HepG2 (cell line): ENCODE measurements around the gene KIF26B. TPM values are rescaled to one million over a fixed set of nuclear protein-coding genes. Genes with fewer than 3 reads are reported as not detected.

ENCODE experiments used
- ATAC-seq: fragments of 200-7000 bp; cut with Tn5 transposase; 3 replicates; pipeline ENCODE4 v1.9.1; 2020; ENCODE audit warnings: mild to moderate bottlenecking, moderate library complexity
- BruUV-seq: library from RNA; stranded (reverse); fragments of 400-500 nt; replicated peaks from 2 replicates; lab custom pipeline; 2021; lab: Mats Ljungman, UMichigan
- CTCF ChIA-PET: fragments of 300-600 bp; formaldehyde crosslinking; extraction: SDS; loops from one replicate; lab custom pipeline; 2021; ENCODE audit warnings: low total read pairs, inconsistent platforms, low intra/inter-chr PET ratio; lab: Yijun Ruan, JAX
- POLR2A ChIA-PET: fragments of 350-600 bp; sonication (Branson Sonifier 250); formaldehyde crosslinking; loops from one replicate; lab custom pipeline; 2020; ENCODE audit warnings: antibody characterized with exemption, inconsistent platforms; lab: Yijun Ruan, JAX
- DNase-seq: peaks from one replicate; pipeline ENCODE4 v3.0.0-alpha.2; 2015; ENCODE audit warnings: low spot score
- FAIRE-seq: peaks from 3 replicates; lab custom pipeline; 2011; peaks lifted over from hg19 to GRCh38; lab: Jason Lieb, UNC
- H2AFZ ChIP-seq: one replicate; pipeline ENCODE4 v1.6.1; 2011; ENCODE audit warnings: low read length, inconsistent platforms
- H3K27ac ChIP-seq: fragments of 300-600 bp; 3 replicates; pipeline ENCODE4 v1.8.0; 2011; ENCODE audit warnings: mixed run types, mild to moderate bottlenecking, mixed read lengths, low read length, inconsistent platforms; ENCODE audit not compliant: insufficient read depth; ENCODE audit errors: extremely low read length
- H3K27me3 ChIP-seq, 2 experiments: fragments of 200-600 bp in 1 of 2; 2 replicates in 1 of 2; 3 replicates in 1 of 2; pipeline versions ENCODE4 v1.6.0 to v1.8.0; 2011; ENCODE audit warnings: low read length in 2 of 2, mild to moderate bottlenecking in 2 of 2, moderate library complexity in 2 of 2, inconsistent platforms in 1 of 2; ENCODE audit not compliant: insufficient read depth in 2 of 2, control insufficient read depth in 1 of 2
- H3K36me3 ChIP-seq, 2 experiments: fragments of 200-600 bp in 1 of 2; replicated peaks in 1 of 2; 2 replicates in 1 of 2; 3 replicates in 1 of 2; pipeline versions ENCODE4 v1.5.1 to v1.8.0; 2011; ENCODE audit warnings: low read length in 2 of 2, inconsistent platforms in 1 of 2; ENCODE audit not compliant: insufficient read depth in 2 of 2, control insufficient read depth in 1 of 2
- H3K4me1 ChIP-seq: 2 replicates; pipeline ENCODE4 v1.5.1; 2012; ENCODE audit warnings: low read length, inconsistent platforms; ENCODE audit not compliant: insufficient read depth
- H3K4me2 ChIP-seq: 2 replicates; pipeline ENCODE4 v1.6.0; 2011; ENCODE audit warnings: low read depth, low read length, inconsistent platforms
- H3K4me3 ChIP-seq, 3 experiments: fragments of 200-600 bp in 1 of 3; sonication (generic), shearing (Covaris generic) in 1 of 3; replicated peaks in 1 of 3; 2 replicates each; pipeline ENCODE4 v1.5.1; 2011 to 2016; ENCODE audit warnings: low read length in 3 of 3, inconsistent platforms in 2 of 3, low read depth in 2 of 3, mild to moderate bottlenecking in 2 of 3, control low read depth in 1 of 3, mixed read lengths in 1 of 3; ENCODE audit not compliant: insufficient read depth in 1 of 3
- H3K79me2 ChIP-seq: one replicate; pipeline ENCODE4 v1.6.1; 2011; ENCODE audit warnings: low read length, inconsistent platforms; ENCODE audit not compliant: insufficient read depth
- H3K9ac ChIP-seq: 2 replicates; pipeline ENCODE4 v1.6.0; 2011; ENCODE audit warnings: mild to moderate bottlenecking, low read depth, low read length, inconsistent platforms; ENCODE audit not compliant: insufficient read depth
- H3K9me3 ChIP-seq: 2 replicates; pipeline ENCODE4 v1.5.1; 2012; ENCODE audit warnings: mild to moderate bottlenecking, low read length
- H4K20me1 ChIP-seq: 2 replicates; pipeline ENCODE4 v1.6.0; 2011; ENCODE audit warnings: inconsistent platforms, mild to moderate bottlenecking, low read length, moderate library complexity; ENCODE audit not compliant: insufficient read depth
- FOSL2 ChIP-seq: sonication (generic); formaldehyde crosslinking; IDR thresholded peaks from 2 replicates; pipeline ENCODE4 v1.4.0; 2020; ENCODE audit warnings: missing genetic modification reagents
- HMG20A ChIP-seq: IDR thresholded peaks from 2 replicates; pipeline ENCODE4 v1.6.1; 2016; ENCODE audit warnings: borderline replicate concordance
- HOXA7 ChIP-seq: sonication (generic); formaldehyde crosslinking; IDR thresholded peaks from 2 replicates; pipeline ENCODE4 v1.8.1; 2022; ENCODE audit warnings: mild to moderate bottlenecking, missing genetic modification reagents, moderate library complexity
- MIER2 ChIP-seq: IDR thresholded peaks from 2 replicates; pipeline ENCODE4 v1.6.1; 2016; ENCODE audit warnings: missing biosample characterization, missing genetic modification reagents
- NAIF1 ChIP-seq: sonication (generic); formaldehyde crosslinking; IDR thresholded peaks from 2 replicates; pipeline ENCODE4 v1.5.0; 2020; ENCODE audit warnings: mild to moderate bottlenecking, missing genetic modification reagents, borderline replicate concordance
- NCOA1 ChIP-seq: sonication (generic); formaldehyde crosslinking; IDR thresholded peaks from 2 replicates; pipeline ENCODE4 v1.9.0; 2021; ENCODE audit warnings: missing genetic modification reagents
- NFE2 ChIP-seq: sonication (generic); formaldehyde crosslinking; IDR thresholded peaks from 2 replicates; pipeline ENCODE4 v1.4.0; 2020; ENCODE audit warnings: missing genetic modification reagents
- NFKB2 ChIP-seq: sonication (generic); formaldehyde crosslinking; IDR thresholded peaks from 2 replicates; pipeline ENCODE4 v1.4.0; 2020; ENCODE audit warnings: missing genetic modification reagents, borderline replicate concordance
- RFXANK ChIP-seq: IDR thresholded peaks from 2 replicates; pipeline ENCODE4 v1.6.1; 2016
- SIN3A ChIP-seq: IDR thresholded peaks from 2 replicates; pipeline ENCODE4 v1.6.1; 2011; ENCODE audit warnings: low read depth, mild to moderate bottlenecking, control low read depth, low read length, borderline replicate concordance
- SIX4 ChIP-seq: sonication (generic); formaldehyde crosslinking; IDR thresholded peaks from 2 replicates; pipeline ENCODE4 v1.4.0; 2020; ENCODE audit warnings: missing genetic modification reagents
- SOX6 ChIP-seq, 2 experiments: fragments of 450-650 bp in 1 of 2; sonication (generic) in 1 of 2; formaldehyde crosslinking in 1 of 2; IDR thresholded peaks; 2 replicates each; pipeline versions ENCODE4 v1.4.0 to v1.6.1; 2017 to 2020; ENCODE audit warnings: antibody characterized with exemption in 1 of 2, mild to moderate bottlenecking in 1 of 2, missing genetic modification reagents in 1 of 2
- SRF ChIP-seq: IDR thresholded peaks from 2 replicates; pipeline ENCODE4 v1.6.1; 2011; ENCODE audit warnings: mild to moderate bottlenecking, low read depth, low read length, moderate library complexity
- ZNF253 ChIP-seq: sonication (generic); formaldehyde crosslinking; IDR thresholded peaks from 2 replicates; pipeline ENCODE4 v1.8.0; 2022; ENCODE audit warnings: mild to moderate bottlenecking, missing genetic modification reagents, borderline replicate concordance
- ZNF564 ChIP-seq: sonication (generic); formaldehyde crosslinking; IDR thresholded peaks from 2 replicates; pipeline ENCODE4 v1.8.1; 2023; ENCODE audit warnings: mild to moderate bottlenecking, missing genetic modification reagents
- ZNF713 ChIP-seq: sonication (generic); formaldehyde crosslinking; IDR thresholded peaks from 2 replicates; pipeline ENCODE4 v1.4.0; 2020; ENCODE audit warnings: mild to moderate bottlenecking, missing genetic modification reagents
- WGBS: methylation state at CpG from one replicate; pipeline ENCODE4 v1.1.6; 2017; ENCODE audit warnings: low lambda C conversion rate; 5-methylcytosine and 5-hydroxymethylcytosine counted together
- in situ Hi-C: cut with HindIII; loops from 2 replicates; pipeline ENCODE4 v1.10.0; 2017; ENCODE audit warnings: low pct_unique_long_range_greater_than_20kb; ENCODE audit not compliant: extremely low pct_ligation_motif_present
- intact Hi-C: fragments of 100-400 bp; cut with micrococcal nuclease; formaldehyde crosslinking; loops from one replicate; pipeline ENCODE4 v1.10.0; 2022; ENCODE audit not compliant: unreplicated experiment
- polyA plus RNA-seq, 8 experiments: library from polyadenylated mRNA; depleted of rRNA in 3 of 8; stranded (reverse) in 7 of 8; unstranded in 1 of 8; fragments of >200 nt; fragmentation: Illumina TruSeq in 4 of 8; extraction: Trizol in 4 of 8; gene quantifications; 2 replicates each; pipeline versions ENCODE4 v1.2.1 to v1.2.3, GENCODE V29; 2011 to 2016; ENCODE audit warnings: low read depth in 4 of 8, missing spikeins in 1 of 8, mixed read lengths in 1 of 8; ENCODE audit not compliant: insufficient read depth in 1 of 8
- total RNA-seq, 5 experiments: library from RNA; depleted of rRNA; stranded (reverse); fragments of >200 nt; fragmentation: Illumina TruSeq; extraction: Trizol; gene quantifications; 2 replicates each; pipeline ENCODE4 v1.2.3, GENCODE V29; 2016; ENCODE audit warnings: low read depth in 1 of 5
- TF ChIP-seq, protein P1 (sequence below): sonication (generic); formaldehyde crosslinking; IDR thresholded peaks from 2 replicates; pipeline ENCODE4 v1.5.0; 2020; ENCODE audit warnings: missing genetic modification reagents
- TF ChIP-seq, protein P2 (sequence below): sonication (generic); formaldehyde crosslinking; IDR thresholded peaks from 2 replicates; pipeline ENCODE4 v1.4.0; 2020; ENCODE audit warnings: missing genetic modification reagents, mild to moderate bottlenecking, borderline replicate concordance

The KIF26B gene
- total and polyA plus RNA-seq, 2 of the 13 experiments (the other 11 are each of a cell fraction or from before 2014, with no cell fraction given) = 0.08 to 0.09 TPM

DNA sequence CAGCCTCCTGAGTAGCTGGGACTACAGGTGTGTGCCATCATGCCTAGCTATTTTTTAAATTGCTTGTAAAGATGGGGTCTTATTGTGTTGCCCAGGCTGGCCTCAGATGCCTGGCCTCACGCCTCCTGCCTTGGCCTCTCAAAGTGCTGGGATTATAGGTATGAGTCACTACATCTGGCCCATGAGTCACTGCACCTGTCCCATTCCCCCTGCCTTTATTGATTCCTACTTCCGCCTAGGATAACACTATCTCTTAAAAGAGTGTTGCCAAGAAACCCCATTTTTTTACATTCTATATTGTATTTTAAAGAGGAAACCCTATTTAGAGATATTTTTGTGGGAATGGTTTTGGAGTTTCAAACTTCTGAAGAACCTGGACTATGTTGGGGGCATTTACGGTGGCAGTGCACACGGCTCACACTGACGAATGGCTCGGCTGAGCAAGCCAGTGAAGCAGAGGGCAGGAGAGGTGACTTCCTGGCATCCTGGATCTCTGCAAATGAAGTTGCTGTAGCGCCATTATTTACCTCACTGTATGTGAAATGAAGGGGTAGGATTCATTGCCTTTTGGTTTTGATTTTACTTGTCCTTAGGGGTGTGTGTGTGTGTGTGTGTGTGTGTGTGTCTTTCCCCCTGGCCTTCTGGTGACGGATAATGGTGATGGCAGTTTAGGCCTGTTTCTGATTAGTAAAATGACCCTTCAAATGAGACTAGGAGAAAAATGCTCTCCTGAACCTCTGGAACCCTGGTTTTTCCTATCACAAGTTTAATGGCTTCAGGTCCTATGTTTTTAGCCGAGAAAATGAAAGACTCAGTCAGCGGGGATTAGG lies 22.5 kb downstream of the KIF26B start (continued):
- TF ChIP-seq SIN3A (no peak), ZNF253 (CRISPR knock-in tag) (no peak), ZNF564 (CRISPR knock-in tag) (no peak), FOSL2 (CRISPR knock-in tag) (peak; percentile 91), RFXANK (no peak), ZNF713 (CRISPR knock-in tag) (no peak)
- TF ChIP-seq, protein P1, sequence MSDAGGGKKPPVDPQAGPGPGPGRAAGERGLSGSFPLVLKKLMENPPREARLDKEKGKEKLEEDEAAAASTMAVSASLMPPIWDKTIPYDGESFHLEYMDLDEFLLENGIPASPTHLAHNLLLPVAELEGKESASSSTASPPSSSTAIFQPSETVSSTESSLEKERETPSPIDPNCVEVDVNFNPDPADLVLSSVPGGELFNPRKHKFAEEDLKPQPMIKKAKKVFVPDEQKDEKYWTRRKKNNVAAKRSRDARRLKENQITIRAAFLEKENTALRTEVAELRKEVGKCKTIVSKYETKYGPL (CRISPR knock-in tag) = no peak
- TF ChIP-seq, protein P2, sequence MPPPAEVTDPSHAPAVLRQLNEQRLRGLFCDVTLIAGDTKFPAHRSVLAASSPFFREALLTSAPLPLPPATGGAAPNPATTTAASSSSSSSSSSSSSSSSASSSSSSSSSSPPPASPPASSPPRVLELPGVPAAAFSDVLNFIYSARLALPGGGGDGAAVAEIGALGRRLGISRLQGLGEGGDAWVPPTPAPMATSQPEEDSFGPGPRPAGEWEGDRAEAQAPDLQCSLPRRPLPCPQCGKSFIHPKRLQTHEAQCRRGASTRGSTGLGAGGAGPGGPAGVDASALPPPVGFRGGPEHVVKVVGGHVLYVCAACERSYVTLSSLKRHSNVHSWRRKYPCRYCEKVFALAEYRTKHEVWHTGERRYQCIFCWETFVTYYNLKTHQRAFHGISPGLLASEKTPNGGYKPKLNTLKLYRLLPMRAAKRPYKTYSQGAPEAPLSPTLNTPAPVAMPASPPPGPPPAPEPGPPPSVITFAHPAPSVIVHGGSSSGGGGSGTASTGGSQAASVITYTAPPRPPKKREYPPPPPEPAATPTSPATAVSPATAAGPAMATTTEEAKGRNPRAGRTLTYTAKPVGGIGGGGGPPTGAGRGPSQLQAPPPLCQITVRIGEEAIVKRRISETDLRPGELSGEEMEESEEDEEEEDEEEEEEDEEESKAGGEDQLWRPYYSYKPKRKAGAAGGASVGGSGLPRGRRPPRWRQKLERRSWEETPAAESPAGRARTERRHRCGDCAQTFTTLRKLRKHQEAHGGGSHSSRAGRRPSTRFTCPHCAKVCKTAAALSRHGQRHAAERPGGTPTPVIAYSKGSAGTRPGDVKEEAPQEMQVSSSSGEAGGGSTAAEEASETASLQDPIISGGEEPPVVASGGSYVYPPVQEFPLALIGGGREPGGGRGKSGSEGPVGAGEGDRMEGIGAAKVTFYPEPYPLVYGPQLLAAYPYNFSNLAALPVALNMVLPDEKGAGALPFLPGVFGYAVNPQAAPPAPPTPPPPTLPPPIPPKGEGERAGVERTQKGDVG (CRISPR knock-in tag) = no peak

DNA sequence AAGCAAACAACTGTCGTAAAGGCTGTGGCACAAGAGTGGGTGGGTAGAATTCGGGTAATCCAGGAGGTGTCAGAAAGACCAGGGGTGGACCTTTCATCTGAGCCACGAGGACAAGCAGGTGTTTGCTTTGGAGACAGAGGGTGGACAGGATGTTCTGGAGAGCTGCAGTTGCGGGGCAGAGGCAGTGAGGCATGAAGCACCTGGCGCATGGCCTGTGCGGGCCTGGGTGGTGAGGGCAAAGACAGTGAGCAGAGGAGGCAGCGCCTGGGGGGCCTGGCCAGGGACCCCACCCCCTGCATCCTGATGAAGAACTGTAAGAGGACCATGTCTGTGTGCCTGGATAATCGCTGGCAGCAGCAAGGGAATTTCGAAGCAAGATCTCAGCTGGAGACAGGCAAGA lies 24.9 kb downstream of the KIF26B start:
- H3K36me3 ChIP-seq = no peaks in the 10 kb centered on the region
- no peak overlapping the region for H2AFZ ChIP-seq
- H3K9ac ChIP-seq = no peak overlapping the region
- no peaks in the 10 kb centered on the region for H3K79me2 ChIP-seq
- ATAC-seq (no peak), DNase-seq (no peak), FAIRE-seq (no peak)
- no TSS peak for BruUV-seq
- H3K27ac ChIP-seq = no peak overlapping the region
- POLR2A ChIA-PET = no interaction called here
- in situ Hi-C loops (no loop called here), intact Hi-C loops (no loop called here)
- TF ChIP-seq NFKB2 (CRISPR knock-in tag) (no peak), SOX6 (IDR thresholded peaks at IDR 0.05) (no peak), SOX6 (CRISPR knock-in tag; IDR thresholded peaks at IDR 0.05) (no peak), MIER2 (CRISPR knock-in tag) (no peak), NFE2 (CRISPR knock-in tag) (no peak), SIX4 (no peak), HOXA7 (CRISPR knock-in tag) (no peak), SRF (no peak), HMG20A (CRISPR knock-in tag) (no peak), NCOA1 (CRISPR knock-in tag) (no peak), NAIF1 (CRISPR knock-in tag) (no peak)
- no peak overlapping the region for H3K4me2 ChIP-seq
- H3K4me3 ChIP-seq = no peak overlapping the region
- H3K9me3 ChIP-seq = no peaks in the 10 kb centered on the region
- H3K4me1 ChIP-seq = peaks cover 11% of the 10 kb centered on the region; the same call in 1 of the 2 replicates
- 22% methylated on average over 6 of the region's 9 CpGs for WGBS
- no peaks in the 10 kb centered on the region for H4K20me1 ChIP-seq
- peaks cover 0 to 4% of the 10 kb centered on the region in 2 experiments; a peak in 1 of 5 replicates for H3K27me3 ChIP-seq
- CTCF ChIA-PET = no interaction called here
